Ureter (tissue), 1 donor: ENCODE measurements around the gene C3orf18. TPM values are rescaled to one million over a fixed set of nuclear protein-coding genes. Genes with fewer than 3 reads are reported as not detected.

Experiments used
- DNase-seq: peaks from one replicate; pipeline ENCODE4 v3.0.0-alpha.2; 2020; ENCODE audit warnings: low spot score
- total RNA-seq: library from RNA; stranded (reverse); gene quantifications from one replicate; pipeline ENCODE4 v1.2.4, GENCODE V29; 2023
- donor health status: DM: yes; HTN: yes; CAD: no.

The C3orf18 gene
- total RNA-seq = 8.0 TPM

GRCh38 chr3:50567386-50568167 is at the start of gene C3orf18:
TSS of gene C3orf18 (minus strand) at chr3:50567747. CDS start at chr3:50565699, 2,048 bp downstream.
- peak; percentile 93 for DNase-seq

GRCh38 chr3:50616770-50617095 is 49.2 kb upstream of the C3orf18 start:
- DNase-seq = peak; percentile 96

- DNase-seq = peak; percentile 89
Measured at GRCh38 chr3:50616003-50616769, 48.6 kb upstream of the C3orf18 start.

- DNase-seq = no peak
Measured at GRCh38 chr3:50615190-50615589, 47.6 kb upstream of the C3orf18 start.

- DNase-seq = no peak
Measured at GRCh38 chr3:50612970-50613846, 45.7 kb upstream of the C3orf18 start.

- DNase-seq = no peak
Measured at GRCh38 chr3:50612234-50612882, 44.8 kb upstream of the C3orf18 start.

GRCh38 chr3:50611464-50612233 is 44.1 kb upstream of the C3orf18 start, which contains the start of gene CISH:
TSS of gene CISH (minus strand) at chr3:50611774. CDS start at chr3:50611650, 124 bp downstream.
- DNase-seq = peak; percentile 96

- no peak for DNase-seq
Measured at GRCh38 chr3:50610992-50611463, 43.5 kb upstream of the C3orf18 start.

- DNase-seq = peak; percentile 81
Measured at GRCh38 chr3:50610181-50610971, 42.8 kb upstream of the C3orf18 start.

GRCh38 chr3:50609763-50610085 is 42.2 kb upstream of the C3orf18 start:
- no peak for DNase-seq

GRCh38 chr3:50609071-50609762 is 41.7 kb upstream of the C3orf18 start:
- no peak for DNase-seq

GRCh38 chr3:50608278-50608677 is 40.7 kb upstream of the C3orf18 start:
- no peak for DNase-seq

- DNase-seq = no peak
Measured at GRCh38 chr3:50607271-50608091, 39.9 kb upstream of the C3orf18 start.

GRCh38 chr3:50606596-50606995 is 39.0 kb upstream of the C3orf18 start:
- no peak for DNase-seq

- DNase-seq = no peak
Measured at GRCh38 chr3:50605901-50606326, 38.4 kb upstream of the C3orf18 start.

GRCh38 chr3:50604628-50605588 is 37.4 kb upstream of the C3orf18 start:
- no peak for DNase-seq

GRCh38 chr3:50604110-50604621 is 36.6 kb upstream of the C3orf18 start:
- no peak for DNase-seq
